SK-N-SH (cell line): ENCODE measurements around the gene C15orf39. TPM values are rescaled to one million over a fixed set of nuclear protein-coding genes. Genes with fewer than 3 reads are reported as not detected.

ENCODE experiments used
- CTCF ChIA-PET: fragments of 300-600, 350-600 bp; formaldehyde crosslinking; extraction: SDS; loops from one replicate; lab custom pipeline; 2021; lab: Yijun Ruan, JAX
- POLR2A ChIA-PET: fragments of 350-600 bp; sonication (Branson Sonifier 250); formaldehyde crosslinking; extraction: SDS; loops from one replicate; lab custom pipeline; 2020; ENCODE audit warnings: antibody characterized with exemption, inconsistent platforms; lab: Yijun Ruan, JAX
- DNase-seq: peaks from one replicate; pipeline ENCODE4 v3.0.0; 2012
- H2AFZ ChIP-seq: fragments of 200-600 bp; sonication (generic); 2 replicates; pipeline ENCODE4 v1.8.1; 2016; ENCODE audit warnings: antibody characterized with exemption, mild to moderate bottlenecking, low read depth
- H3F3A ChIP-seq: fragments of 200-600 bp; sonication (generic); replicated peaks from 2 replicates; pipeline ENCODE3; 2016; ENCODE audit warnings: antibody characterized with exemption, mild to moderate bottlenecking; ENCODE audit not compliant: insufficient read depth
- H3K27ac ChIP-seq, 2 experiments: fragments of 200-500 bp in 1 of 2; fragments of 200-600 bp in 1 of 2; sonication (Bioruptor generic) in 1 of 2; sonication (generic), shearing (Covaris generic) in 1 of 2; 2 replicates each; pipeline versions ENCODE4 v1.5.1 to v1.6.1; 2014 to 2016; ENCODE audit warnings: low read depth in 2 of 2, inconsistent platforms in 1 of 2, low read length in 1 of 2, mild to moderate bottlenecking in 1 of 2, mixed read lengths in 1 of 2
- H3K27me3 ChIP-seq: fragments of 200-600 bp; sonication (generic), shearing (Covaris generic); 2 replicates; pipeline ENCODE4 v1.6.1; 2016; ENCODE audit warnings: mixed run types; ENCODE audit not compliant: insufficient read depth
- H3K36me3 ChIP-seq, 2 experiments: fragments of 200-500 bp in 1 of 2; fragments of 200-600 bp in 1 of 2; sonication (Bioruptor generic) in 1 of 2; sonication (generic) in 1 of 2; replicated peaks in 1 of 2; 2 replicates each; pipeline versions ENCODE3 to v1.5.1; 2014 to 2016; ENCODE audit warnings: low read length in 1 of 2, mild to moderate bottlenecking in 1 of 2; ENCODE audit not compliant: insufficient read depth in 2 of 2, control insufficient read depth in 1 of 2
- H3K4me1 ChIP-seq, 2 experiments: fragments of 200-500 bp in 1 of 2; fragments of 200-600 bp in 1 of 2; sonication (Bioruptor generic) in 1 of 2; sonication (generic), shearing (Covaris generic) in 1 of 2; 2 replicates each; pipeline versions ENCODE4 v1.5.1 to v1.6.1; 2014 to 2016; ENCODE audit warnings: low read depth in 1 of 2, low read length in 1 of 2, mixed run types in 1 of 2; ENCODE audit not compliant: insufficient read depth in 2 of 2, control insufficient read depth in 1 of 2
- H3K4me2 ChIP-seq: fragments of 200-600 bp; sonication (generic), shearing (Covaris generic); 2 replicates; pipeline ENCODE4 v1.6.1; 2017; ENCODE audit warnings: mixed run types
- H3K4me3 ChIP-seq, 2 experiments: fragments of 200-500 bp in 1 of 2; fragments of 200-600 bp in 1 of 2; sonication (Bioruptor generic) in 1 of 2; sonication (generic), shearing (Covaris generic) in 1 of 2; 2 replicates each; pipeline versions ENCODE4 v1.5.1 to v1.8.1; 2014 to 2016; ENCODE audit warnings: low read depth in 2 of 2, inconsistent platforms in 1 of 2, low read length in 1 of 2, mild to moderate bottlenecking in 1 of 2, mixed read lengths in 1 of 2, moderate library complexity in 1 of 2
- H3K79me2 ChIP-seq: fragments of 200-600 bp; sonication (generic); 2 replicates; pipeline ENCODE4 v1.8.1; 2017; ENCODE audit warnings: mild to moderate bottlenecking; ENCODE audit not compliant: insufficient read depth
- H3K9ac ChIP-seq: fragments of 200-600 bp; sonication (generic); 2 replicates; pipeline ENCODE4 v1.6.1; 2017; ENCODE audit warnings: mixed run types
- H3K9me2 ChIP-seq: fragments of 200-600 bp; sonication (generic); 2 replicates; pipeline ENCODE4 v1.6.1; 2017; ENCODE audit warnings: mixed run types
- H3K9me3 ChIP-seq: fragments of 200-600 bp; sonication (generic); 2 replicates; pipeline ENCODE4 v1.6.1; 2017; ENCODE audit warnings: mixed run types, mild to moderate bottlenecking, moderate library complexity
- H4K20me1 ChIP-seq: fragments of 200-600 bp; sonication (generic); 2 replicates; pipeline ENCODE4 v1.6.1; 2017; ENCODE audit warnings: mild to moderate bottlenecking, mixed run types; ENCODE audit not compliant: insufficient read depth
- CHD2 ChIP-seq: fragments of 150-350 bp; IDR thresholded peaks from 2 replicates; pipeline ENCODE4 v1.6.1; 2018; ENCODE audit warnings: low read length; ENCODE audit not compliant: partially characterized antibody
- EP300 ChIP-seq, 2 experiments: IDR thresholded peaks; 2 replicates each; pipeline versions ENCODE4 v1.4.0 to v1.6.1; 2012; ENCODE audit warnings: borderline replicate concordance in 1 of 2, low read depth in 1 of 2, low read length in 1 of 2
- FOSL2 ChIP-seq: IDR thresholded peaks from 2 replicates; pipeline ENCODE4 v1.4.0; 2012; ENCODE audit warnings: low read depth, mild to moderate bottlenecking, moderate library complexity, borderline replicate concordance
- FOXJ3 ChIP-seq: sonication (generic); formaldehyde crosslinking; IDR thresholded peaks from 2 replicates; pipeline ENCODE4 v1.5.1; 2020; ENCODE audit warnings: mild to moderate bottlenecking, missing genetic modification reagents
- FOXM1 ChIP-seq: IDR thresholded peaks from 2 replicates; pipeline ENCODE4 v1.4.0; 2012; ENCODE audit warnings: low read depth, mild to moderate bottlenecking
- GATA2 ChIP-seq: sonication (generic); formaldehyde crosslinking; IDR thresholded peaks from 2 replicates; pipeline ENCODE4 v1.5.0; 2020; ENCODE audit warnings: mild to moderate bottlenecking, missing genetic modification reagents
- JUND ChIP-seq: IDR thresholded peaks from 2 replicates; pipeline ENCODE4 v1.4.0; 2012
- MEF2A ChIP-seq: IDR thresholded peaks from 2 replicates; pipeline ENCODE4 v1.4.0; 2012; ENCODE audit warnings: low read depth, borderline replicate concordance
- MXI1 ChIP-seq: IDR thresholded peaks from 2 replicates; pipeline ENCODE4 v1.6.1; 2012; ENCODE audit warnings: mild to moderate bottlenecking, low read depth, low read length, improper control_type of control experiment
- NFIC ChIP-seq: IDR thresholded peaks from 2 replicates; pipeline ENCODE4 v1.4.0; 2012; ENCODE audit warnings: borderline replicate concordance
- NRF1 ChIP-seq: IDR thresholded peaks from 2 replicates; pipeline ENCODE4 v1.6.1; 2012; ENCODE audit warnings: low read depth, mild to moderate bottlenecking, low read length
- POLR2AphosphoS5 ChIP-seq: IDR thresholded peaks from 2 replicates; pipeline ENCODE4 v1.6.1; 2012; ENCODE audit warnings: low read depth, low read length
- TCF12 ChIP-seq: IDR thresholded peaks from 2 replicates; pipeline ENCODE4 v1.4.0; 2012
- TEAD4 ChIP-seq: IDR thresholded peaks from 2 replicates; pipeline ENCODE4 v1.4.0; 2012; ENCODE audit warnings: mild to moderate bottlenecking, borderline replicate concordance; ENCODE audit not compliant: insufficient read depth
- WGBS: methylation state at CpG from one replicate; pipeline ENCODE4 v1.1.6; 2017; ENCODE audit warnings: low lambda C conversion rate; 5-methylcytosine and 5-hydroxymethylcytosine counted together
- polyA plus RNA-seq, 3 experiments: library from polyadenylated mRNA; depleted of rRNA; stranded (reverse); fragments of >200 nt; gene quantifications; 2 replicates each; pipeline ENCODE4 v1.2.3, GENCODE V29; 2012
- TF ChIP-seq, protein P1 (sequence below): IDR thresholded peaks from 2 replicates; pipeline ENCODE4 v1.6.1; 2012; ENCODE audit warnings: mild to moderate bottlenecking, low read depth, low read length, moderate library complexity
- TF ChIP-seq, protein P2 (sequence below): fragments of 200-600 bp; sonication (generic); IDR thresholded peaks from 2 replicates; pipeline ENCODE4 v1.6.1; 2017; ENCODE audit warnings: antibody characterized with exemption, mild to moderate bottlenecking, moderate library complexity

The C15orf39 gene
- polyA plus RNA-seq, 1 of the 3 experiments (the other 2 are of a cell fraction), result 2.5 TPM

DNA sequence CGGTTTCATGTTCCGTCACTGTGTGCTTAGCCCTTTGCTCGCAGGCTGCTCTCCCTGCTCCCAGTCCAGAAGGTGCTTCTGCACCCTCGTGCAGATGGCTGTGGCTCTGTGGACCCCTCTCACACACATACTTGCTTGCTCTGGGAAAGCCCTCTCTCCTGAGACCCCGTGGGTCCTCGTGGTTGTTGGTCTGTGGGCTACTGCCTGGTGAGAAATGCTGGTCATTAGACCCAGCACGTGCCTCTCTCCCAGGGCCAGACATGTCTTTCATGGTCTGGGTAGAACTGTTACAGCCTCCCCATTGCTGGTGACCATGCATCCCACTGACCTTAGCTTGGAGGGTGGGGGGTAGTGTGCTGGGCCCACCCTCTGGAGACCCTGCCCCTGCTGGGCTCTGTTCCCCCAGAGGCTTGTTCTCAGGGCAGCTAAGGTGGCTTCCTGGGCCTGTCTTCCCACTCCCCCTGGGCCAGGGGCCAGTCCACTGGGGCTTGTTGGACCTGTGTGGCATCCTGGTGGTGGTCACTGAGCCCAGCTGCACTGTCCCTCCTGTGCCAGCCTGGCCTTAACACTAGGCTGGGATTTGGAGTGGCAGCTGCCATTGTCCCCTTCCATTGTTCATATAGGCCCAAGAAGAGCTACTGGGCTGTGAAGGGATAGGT, 10.6 kb downstream of the C15orf39 start:
- DNase-seq, result no peak
- no peak for TF ChIP-seq TCF12
- TF ChIP-seq FOXM1, result no peak
- TF ChIP-seq, protein P1, sequence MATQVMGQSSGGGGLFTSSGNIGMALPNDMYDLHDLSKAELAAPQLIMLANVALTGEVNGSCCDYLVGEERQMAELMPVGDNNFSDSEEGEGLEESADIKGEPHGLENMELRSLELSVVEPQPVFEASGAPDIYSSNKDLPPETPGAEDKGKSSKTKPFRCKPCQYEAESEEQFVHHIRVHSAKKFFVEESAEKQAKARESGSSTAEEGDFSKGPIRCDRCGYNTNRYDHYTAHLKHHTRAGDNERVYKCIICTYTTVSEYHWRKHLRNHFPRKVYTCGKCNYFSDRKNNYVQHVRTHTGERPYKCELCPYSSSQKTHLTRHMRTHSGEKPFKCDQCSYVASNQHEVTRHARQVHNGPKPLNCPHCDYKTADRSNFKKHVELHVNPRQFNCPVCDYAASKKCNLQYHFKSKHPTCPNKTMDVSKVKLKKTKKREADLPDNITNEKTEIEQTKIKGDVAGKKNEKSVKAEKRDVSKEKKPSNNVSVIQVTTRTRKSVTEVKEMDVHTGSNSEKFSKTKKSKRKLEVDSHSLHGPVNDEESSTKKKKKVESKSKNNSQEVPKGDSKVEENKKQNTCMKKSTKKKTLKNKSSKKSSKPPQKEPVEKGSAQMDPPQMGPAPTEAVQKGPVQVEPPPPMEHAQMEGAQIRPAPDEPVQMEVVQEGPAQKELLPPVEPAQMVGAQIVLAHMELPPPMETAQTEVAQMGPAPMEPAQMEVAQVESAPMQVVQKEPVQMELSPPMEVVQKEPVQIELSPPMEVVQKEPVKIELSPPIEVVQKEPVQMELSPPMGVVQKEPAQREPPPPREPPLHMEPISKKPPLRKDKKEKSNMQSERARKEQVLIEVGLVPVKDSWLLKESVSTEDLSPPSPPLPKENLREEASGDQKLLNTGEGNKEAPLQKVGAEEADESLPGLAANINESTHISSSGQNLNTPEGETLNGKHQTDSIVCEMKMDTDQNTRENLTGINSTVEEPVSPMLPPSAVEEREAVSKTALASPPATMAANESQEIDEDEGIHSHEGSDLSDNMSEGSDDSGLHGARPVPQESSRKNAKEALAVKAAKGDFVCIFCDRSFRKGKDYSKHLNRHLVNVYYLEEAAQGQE, result no peak
- TF ChIP-seq MXI1, result no peak
- TF ChIP-seq POLR2AphosphoS5, result no peak
- no peak for TF ChIP-seq NRF1
- TF ChIP-seq JUND, result no peak
- TF ChIP-seq NFIC, result no peak
- no peak for TF ChIP-seq CHD2
- TF ChIP-seq TEAD4, result no peak
- TF ChIP-seq GATA2, result no peak
- no peak for TF ChIP-seq FOXJ3 (CRISPR knock-in tag)
- TF ChIP-seq EP300 (IDR thresholded peaks at IDR 0.05; ENCODE audit: borderline replicate concordance in 1 of 2, low read depth in 1 of 2, low read length in 1 of 2), result no peak
- TF ChIP-seq MEF2A, result no peak
- TF ChIP-seq FOSL2, result no peak
- TF ChIP-seq, protein P2, sequence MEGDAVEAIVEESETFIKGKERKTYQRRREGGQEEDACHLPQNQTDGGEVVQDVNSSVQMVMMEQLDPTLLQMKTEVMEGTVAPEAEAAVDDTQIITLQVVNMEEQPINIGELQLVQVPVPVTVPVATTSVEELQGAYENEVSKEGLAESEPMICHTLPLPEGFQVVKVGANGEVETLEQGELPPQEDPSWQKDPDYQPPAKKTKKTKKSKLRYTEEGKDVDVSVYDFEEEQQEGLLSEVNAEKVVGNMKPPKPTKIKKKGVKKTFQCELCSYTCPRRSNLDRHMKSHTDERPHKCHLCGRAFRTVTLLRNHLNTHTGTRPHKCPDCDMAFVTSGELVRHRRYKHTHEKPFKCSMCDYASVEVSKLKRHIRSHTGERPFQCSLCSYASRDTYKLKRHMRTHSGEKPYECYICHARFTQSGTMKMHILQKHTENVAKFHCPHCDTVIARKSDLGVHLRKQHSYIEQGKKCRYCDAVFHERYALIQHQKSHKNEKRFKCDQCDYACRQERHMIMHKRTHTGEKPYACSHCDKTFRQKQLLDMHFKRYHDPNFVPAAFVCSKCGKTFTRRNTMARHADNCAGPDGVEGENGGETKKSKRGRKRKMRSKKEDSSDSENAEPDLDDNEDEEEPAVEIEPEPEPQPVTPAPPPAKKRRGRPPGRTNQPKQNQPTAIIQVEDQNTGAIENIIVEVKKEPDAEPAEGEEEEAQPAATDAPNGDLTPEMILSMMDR, result no peak
- TF ChIP-seq, all 33 proteins: peak for 0
- no peak overlapping the region for H3K4me3 ChIP-seq
- H3K9me3 ChIP-seq, result no peaks in the 10 kb centered on the region
- H3K36me3 ChIP-seq, result peaks cover 7 to 30% of the 10 kb centered on the region in 2 experiments
- H3K79me2 ChIP-seq, result peaks cover 27% of the 10 kb centered on the region; the same call in 1 of the 2 replicates
- POLR2A ChIA-PET, result no interaction called here
- H3F3A ChIP-seq, result no peaks in the 10 kb centered on the region
- no peak overlapping the region for H2AFZ ChIP-seq
- CTCF ChIA-PET, result interaction anchor here (1.5 kb wide), 1 partner anchor 183 kb away, joined by 9 read pairs; no protein-coding TSS in a partner anchor
- H4K20me1 ChIP-seq, result peaks cover 58% of the 10 kb centered on the region
- no peaks in the 10 kb centered on the region for H3K9me2 ChIP-seq
- H3K27ac ChIP-seq, result no peak overlapping the region; a peak in 1 of 4 replicates
- H3K4me1 ChIP-seq, result no peaks in the 10 kb centered on the region; a peak in 1 of 4 replicates
- WGBS, result 80% methylated on average over 6 of the region's 7 CpGs
- H3K9ac ChIP-seq, result no peak overlapping the region
- no peaks in the 10 kb centered on the region for H3K27me3 ChIP-seq
- no peak overlapping the region for H3K4me2 ChIP-seq
